GM12878 (cell line): ENCODE data around the gene RFC4. TPM values are rescaled to one million over a fixed set of nuclear protein-coding genes. Genes with fewer than 3 reads are reported as not detected.

Experiments
- BACH1 ChIP-seq: fragments of 450-650 bp; IDR thresholded peaks from 2 replicates; pipeline ENCODE4 v1.6.1; 2017; ENCODE audit warnings: mild to moderate bottlenecking, borderline replicate concordance
- CEBPB ChIP-seq, 2 experiments: fragments of 150-350 bp in 1 of 2; IDR thresholded peaks; 2 replicates each; pipeline ENCODE4 v1.6.1; 2012 to 2014; ENCODE audit warnings: low read depth in 2 of 2, low read length in 2 of 2, borderline replicate concordance in 1 of 2, inconsistent platforms in 1 of 2
- CEBPZ ChIP-seq: fragments of 150-350 bp; IDR thresholded peaks from 2 replicates; pipeline ENCODE4 v1.6.1; 2016; ENCODE audit warnings: low read depth, low read length
- HDAC6 ChIP-seq: fragments of 200-600 bp; sonication (generic); IDR thresholded peaks from one replicate; pipeline ENCODE4 v1.8.0; 2017; ENCODE audit warnings: antibody characterized with exemption; ENCODE audit not compliant: unreplicated experiment
- JUNB ChIP-seq: IDR thresholded peaks from 2 replicates; pipeline ENCODE4 v1.6.1; 2016; ENCODE audit warnings: antibody characterized with exemption, mild to moderate bottlenecking
- LARP7 ChIP-seq: fragments of 450-650 bp; IDR thresholded peaks from 2 replicates; pipeline ENCODE4 v1.6.1; 2017; ENCODE audit warnings: mild to moderate bottlenecking
- NFXL1 ChIP-seq: fragments of 450-650 bp; IDR thresholded peaks from 2 replicates; pipeline ENCODE4 v1.6.1; 2017; ENCODE audit warnings: antibody characterized with exemption, mild to moderate bottlenecking, borderline replicate concordance
- NFYB ChIP-seq: IDR thresholded peaks from 2 replicates; pipeline ENCODE4 v1.6.1; 2011; ENCODE audit warnings: low read depth, mild to moderate bottlenecking, low read length, improper control_type of control experiment, moderate library complexity; ENCODE audit not compliant: insufficient read depth
- NR2C1 ChIP-seq: fragments of 450-650 bp; IDR thresholded peaks from 2 replicates; pipeline ENCODE4 v1.6.1; 2017; ENCODE audit warnings: antibody characterized with exemption, mild to moderate bottlenecking, moderate library complexity
- PAX5 ChIP-seq: IDR thresholded peaks from 2 replicates; pipeline ENCODE4 v1.6.1; 2011; ENCODE audit warnings: low read depth, low read length, borderline replicate concordance
- RAD21 ChIP-seq: IDR thresholded peaks from 2 replicates; pipeline ENCODE4 v1.6.1; 2011; ENCODE audit warnings: mild to moderate bottlenecking, low read depth, low read length, moderate library complexity; ENCODE audit not compliant: insufficient read depth
- ZNF687 ChIP-seq: fragments of 450-650 bp; IDR thresholded peaks from 2 replicates; pipeline ENCODE4 v1.6.1; 2017; ENCODE audit warnings: mild to moderate bottlenecking, moderate library complexity
- polyA plus RNA-seq, 11 experiments: library from polyadenylated mRNA; depleted of rRNA in 4 of 11; unstranded in 6 of 11; stranded (reverse) in 5 of 11; fragments of >200 nt; fragmentation: Nextera tagmentation in 4 of 11; fragmentation: Illumina TruSeq in 1 of 11; extraction: Ambion mirVana in 4 of 11; extraction: Trizol in 1 of 11; gene quantifications; 1 replicate in 1 of 11; 2 replicates in 10 of 11; pipeline versions ENCODE4 v1.2.1 to v1.2.3, GENCODE V29; 2011 to 2016; ENCODE audit warnings: inconsistent platforms in 2 of 11, missing spikeins in 2 of 11, low read depth in 1 of 11
- total RNA-seq, 4 experiments: library from RNA; depleted of rRNA in 3 of 4; stranded (reverse); fragments of >200 nt in 3 of 4; fragmentation: Illumina TruSeq in 1 of 4; extraction: Trizol in 1 of 4; gene quantifications; 2 replicates each; pipeline versions ENCODE4 v1.2.1 to v1.2.3, GENCODE V29; 2013 to 2021
- TF ChIP-seq, protein P1 (sequence below): IDR thresholded peaks from 2 replicates; pipeline ENCODE4 v1.6.1; 2012; ENCODE audit warnings: mild to moderate bottlenecking, low read depth, low read length

Gene RFC4
- total and polyA plus RNA-seq, 10 of the 15 experiments (the other 5 are each of a cell fraction or from before 2014, with no cell fraction given) = 49.1 to 144 (median 112) TPM

- no peak for TF ChIP-seq ZNF687
- no peak for TF ChIP-seq NR2C1
- TF ChIP-seq JUNB = no peak
- peak; percentile 65 for TF ChIP-seq LARP7
- TF ChIP-seq CEBPB (IDR thresholded peaks at IDR 0.05; ENCODE audit: borderline replicate concordance in 1 of 2, low read depth in 2 of 2, low read length in 2 of 2) = peak in 1 of 2 experiments; percentile 22; a peak in 1 of 4 replicates
- TF ChIP-seq CEBPZ = no peak
- no peak for TF ChIP-seq PAX5
- TF ChIP-seq NFXL1 = no peak
- no peak for TF ChIP-seq RAD21
- TF ChIP-seq, protein P1, sequence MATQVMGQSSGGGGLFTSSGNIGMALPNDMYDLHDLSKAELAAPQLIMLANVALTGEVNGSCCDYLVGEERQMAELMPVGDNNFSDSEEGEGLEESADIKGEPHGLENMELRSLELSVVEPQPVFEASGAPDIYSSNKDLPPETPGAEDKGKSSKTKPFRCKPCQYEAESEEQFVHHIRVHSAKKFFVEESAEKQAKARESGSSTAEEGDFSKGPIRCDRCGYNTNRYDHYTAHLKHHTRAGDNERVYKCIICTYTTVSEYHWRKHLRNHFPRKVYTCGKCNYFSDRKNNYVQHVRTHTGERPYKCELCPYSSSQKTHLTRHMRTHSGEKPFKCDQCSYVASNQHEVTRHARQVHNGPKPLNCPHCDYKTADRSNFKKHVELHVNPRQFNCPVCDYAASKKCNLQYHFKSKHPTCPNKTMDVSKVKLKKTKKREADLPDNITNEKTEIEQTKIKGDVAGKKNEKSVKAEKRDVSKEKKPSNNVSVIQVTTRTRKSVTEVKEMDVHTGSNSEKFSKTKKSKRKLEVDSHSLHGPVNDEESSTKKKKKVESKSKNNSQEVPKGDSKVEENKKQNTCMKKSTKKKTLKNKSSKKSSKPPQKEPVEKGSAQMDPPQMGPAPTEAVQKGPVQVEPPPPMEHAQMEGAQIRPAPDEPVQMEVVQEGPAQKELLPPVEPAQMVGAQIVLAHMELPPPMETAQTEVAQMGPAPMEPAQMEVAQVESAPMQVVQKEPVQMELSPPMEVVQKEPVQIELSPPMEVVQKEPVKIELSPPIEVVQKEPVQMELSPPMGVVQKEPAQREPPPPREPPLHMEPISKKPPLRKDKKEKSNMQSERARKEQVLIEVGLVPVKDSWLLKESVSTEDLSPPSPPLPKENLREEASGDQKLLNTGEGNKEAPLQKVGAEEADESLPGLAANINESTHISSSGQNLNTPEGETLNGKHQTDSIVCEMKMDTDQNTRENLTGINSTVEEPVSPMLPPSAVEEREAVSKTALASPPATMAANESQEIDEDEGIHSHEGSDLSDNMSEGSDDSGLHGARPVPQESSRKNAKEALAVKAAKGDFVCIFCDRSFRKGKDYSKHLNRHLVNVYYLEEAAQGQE = no peak
- no peak for TF ChIP-seq NFYB
- peak; percentile 55; the same call in 1 of the 2 replicates for TF ChIP-seq BACH1
- TF ChIP-seq HDAC6 = no peak
Observed at GRCh38 chr3:186826976-186827857, 20.9 kb upstream of the RFC4 start (continued).
